Fibroblast of lung (primary cell): ENCODE results near the gene NAP1L1.

Source experiments
- EZH2 ChIP-seq: IDR thresholded peaks from 2 replicates; pipeline ENCODE4 v1.5.1; 2012; ENCODE audit warnings: low read length, control low read depth, mild to moderate bottlenecking; ENCODE audit errors: missing control alignments
- TF ChIP-seq, protein P1 (sequence below), 2 donors: IDR thresholded peaks in 1 of 2; conservative IDR thresholded peaks in 1 of 2; 1 replicate in 1 of 2; 2 replicates in 1 of 2; pipeline ENCODE4 v1.5.1; 2011 to 2012; ENCODE audit warnings: low read length in 2 of 2, control low read depth in 1 of 2, inconsistent platforms in 1 of 2, low read depth in 1 of 2, mild to moderate bottlenecking in 1 of 2

DNA sequence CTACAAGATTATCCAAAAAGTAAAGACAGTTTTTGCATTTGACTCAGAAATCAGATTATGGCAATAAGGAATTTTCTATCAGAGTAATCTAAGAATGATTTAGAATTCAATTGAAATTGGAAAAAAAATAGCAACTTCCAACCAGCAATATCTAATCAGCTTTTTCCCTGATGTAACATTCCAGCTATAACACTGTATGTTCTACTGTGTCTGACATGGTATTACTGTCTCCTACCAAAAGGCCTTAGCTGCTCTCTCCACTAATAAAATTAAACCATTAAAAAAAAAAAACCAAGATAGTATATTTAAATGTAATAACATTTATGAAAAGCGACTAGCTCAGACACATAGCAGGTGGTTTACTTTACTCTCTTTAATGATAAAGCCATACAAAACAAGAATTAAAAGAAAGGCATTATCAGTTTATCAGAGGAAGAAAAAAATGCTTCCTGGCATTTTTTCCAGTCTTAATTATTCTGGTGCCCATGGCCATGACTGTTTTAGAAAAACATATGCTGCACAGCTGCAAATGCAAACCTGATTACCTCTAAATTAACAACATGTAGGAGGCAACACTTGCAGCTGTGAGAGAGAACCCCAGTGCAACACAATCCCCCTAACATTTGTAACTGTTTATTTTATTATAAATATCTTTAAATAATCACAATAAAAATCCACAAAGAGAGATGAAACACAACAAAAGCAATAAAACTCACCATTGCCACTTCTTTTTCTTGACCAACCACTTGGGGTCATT is 81.7 kb downstream of the NAP1L1 start:
- TF ChIP-seq, protein P1, sequence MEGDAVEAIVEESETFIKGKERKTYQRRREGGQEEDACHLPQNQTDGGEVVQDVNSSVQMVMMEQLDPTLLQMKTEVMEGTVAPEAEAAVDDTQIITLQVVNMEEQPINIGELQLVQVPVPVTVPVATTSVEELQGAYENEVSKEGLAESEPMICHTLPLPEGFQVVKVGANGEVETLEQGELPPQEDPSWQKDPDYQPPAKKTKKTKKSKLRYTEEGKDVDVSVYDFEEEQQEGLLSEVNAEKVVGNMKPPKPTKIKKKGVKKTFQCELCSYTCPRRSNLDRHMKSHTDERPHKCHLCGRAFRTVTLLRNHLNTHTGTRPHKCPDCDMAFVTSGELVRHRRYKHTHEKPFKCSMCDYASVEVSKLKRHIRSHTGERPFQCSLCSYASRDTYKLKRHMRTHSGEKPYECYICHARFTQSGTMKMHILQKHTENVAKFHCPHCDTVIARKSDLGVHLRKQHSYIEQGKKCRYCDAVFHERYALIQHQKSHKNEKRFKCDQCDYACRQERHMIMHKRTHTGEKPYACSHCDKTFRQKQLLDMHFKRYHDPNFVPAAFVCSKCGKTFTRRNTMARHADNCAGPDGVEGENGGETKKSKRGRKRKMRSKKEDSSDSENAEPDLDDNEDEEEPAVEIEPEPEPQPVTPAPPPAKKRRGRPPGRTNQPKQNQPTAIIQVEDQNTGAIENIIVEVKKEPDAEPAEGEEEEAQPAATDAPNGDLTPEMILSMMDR (conservative IDR thresholded peaks at IDR 0.05 in 1 of 2, IDR thresholded peaks at IDR 0.05 in 1 of 2; ENCODE audit: low read depth in 1 of 2, low read length in 2 of 2) = no peak
- TF ChIP-seq EZH2 = no peak
